Astrocyte of the spinal cord (primary cell): ENCODE measurements around the gene LRRFIP1.

Experiments used
- DNase-seq: peaks from one replicate; pipeline ENCODE4 v3.0.0; 2011; ENCODE audit warnings: low read depth, low spot score
- H3K4me3 ChIP-seq: 2 replicates; pipeline ENCODE4 v1.5.1; 2011; ENCODE audit warnings: low read depth, mild to moderate bottlenecking, low read length, moderate library complexity
- CTCF ChIP-seq: IDR thresholded peaks from 2 replicates; pipeline ENCODE4 v1.5.1; 2012; ENCODE audit warnings: low read depth, mild to moderate bottlenecking, low read length, inconsistent platforms
- in situ Hi-C: cut with HindIII; loops from 2 replicates; pipeline ENCODE4 v1.10.0; 2017; ENCODE audit warnings: low sequenced_read_pairs

The LRRFIP1 gene

GRCh38 chr2:237630216-237631000 is 3.0 kb downstream of the LRRFIP1 start:
- no peak overlapping the region for H3K4me3 ChIP-seq
- DNase-seq: no peak
- no peak for TF ChIP-seq CTCF
- in situ Hi-C loops: no loop called here

GRCh38 chr2:237631007-237631785 is 3.8 kb downstream of the LRRFIP1 start:
- in situ Hi-C loops: no loop called here
- DNase-seq: no peak
- no peak overlapping the region for H3K4me3 ChIP-seq
- no peak for TF ChIP-seq CTCF

GRCh38 chr2:237631801-237632585 is 4.6 kb downstream of the LRRFIP1 start:
- H3K4me3 ChIP-seq: no peak overlapping the region
- in situ Hi-C loops: no loop called here
- no peak for DNase-seq
- no peak for TF ChIP-seq CTCF

- no peak overlapping the region for H3K4me3 ChIP-seq
- in situ Hi-C loops: no loop called here
- TF ChIP-seq CTCF: no peak
- DNase-seq: no peak
Observed at GRCh38 chr2:237633061-237633561, 5.7 kb downstream of the LRRFIP1 start.

GRCh38 chr2:237636578-237636977 is 9.2 kb downstream of the LRRFIP1 start:
- TF ChIP-seq CTCF: no peak
- H3K4me3 ChIP-seq: no peak overlapping the region
- in situ Hi-C loops: no loop called here
- no peak for DNase-seq

GRCh38 chr2:237637429-237638135 is 10.2 kb downstream of the LRRFIP1 start:
- H3K4me3 ChIP-seq: no peak overlapping the region
- no peak for TF ChIP-seq CTCF
- in situ Hi-C loops: no loop called here
- no peak for DNase-seq
